Bronchial epithelial cell (primary cell): ENCODE results near the gene INTS7. TPM values are rescaled to one million over a fixed set of nuclear protein-coding genes. Genes with fewer than 3 reads are reported as not detected.

Experiments used
- DNase-seq: peaks from one replicate; pipeline ENCODE4 v3.0.0-alpha.2; 2010; ENCODE audit warnings: low read depth
- FAIRE-seq: peaks from 2 replicates; lab custom pipeline; 2011; peaks lifted over from hg19 to GRCh38; lab: Jason Lieb, UNC
- H3K27me3 ChIP-seq: 2 replicates; pipeline ENCODE4 v1.5.1; 2011; ENCODE audit warnings: low read length; ENCODE audit not compliant: control insufficient read depth, insufficient read depth
- H3K36me3 ChIP-seq: 2 replicates; pipeline ENCODE4 v1.5.1; 2011; ENCODE audit warnings: low read length; ENCODE audit not compliant: control insufficient read depth, insufficient read depth
- H3K4me3 ChIP-seq: 2 replicates; pipeline ENCODE4 v1.5.1; 2011; ENCODE audit warnings: mild to moderate bottlenecking, low read depth, low read length, control low read depth
- total RNA-seq: library from RNA; depleted of rRNA; stranded (reverse); fragments of >200 nt; gene quantifications from 2 replicates; pipeline ENCODE4 v1.2.1, GENCODE V29; 2014
- TF ChIP-seq, protein P1 (sequence below): IDR thresholded peaks from 2 replicates; pipeline ENCODE4 v1.5.1; 2011; ENCODE audit warnings: mild to moderate bottlenecking, moderate library complexity, low read length, control low read depth, inconsistent platforms; ENCODE audit not compliant: insufficient read depth, severe bottlenecking

Gene INTS7
- total RNA-seq, 1 donor from 2014 or later = 12.9 TPM

DNA sequence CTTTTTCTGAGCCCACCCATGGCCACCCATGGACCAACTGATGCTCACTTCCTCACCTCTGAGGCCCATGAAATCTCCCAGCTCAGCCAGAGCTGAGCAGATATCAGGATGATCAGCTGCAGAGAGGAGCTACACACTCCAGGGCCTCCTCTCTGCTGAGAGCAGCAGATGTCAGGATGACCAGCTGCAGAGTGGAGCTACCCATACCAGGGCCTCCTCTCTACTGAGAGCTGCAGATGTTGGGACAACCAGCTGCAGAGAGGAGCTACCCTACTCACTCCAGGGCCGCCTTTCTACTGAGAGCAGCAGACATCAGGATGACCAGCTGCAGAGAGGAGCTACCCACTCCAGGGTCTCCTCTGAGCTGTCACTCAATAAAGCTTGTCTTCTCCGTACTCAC lies 133.4 kb downstream of the INTS7 start:
- H3K27me3 ChIP-seq = no peaks in the 10 kb centered on the region
- no peaks in the 10 kb centered on the region for H3K36me3 ChIP-seq
- H3K4me3 ChIP-seq = no peak overlapping the region
- TF ChIP-seq, protein P1, sequence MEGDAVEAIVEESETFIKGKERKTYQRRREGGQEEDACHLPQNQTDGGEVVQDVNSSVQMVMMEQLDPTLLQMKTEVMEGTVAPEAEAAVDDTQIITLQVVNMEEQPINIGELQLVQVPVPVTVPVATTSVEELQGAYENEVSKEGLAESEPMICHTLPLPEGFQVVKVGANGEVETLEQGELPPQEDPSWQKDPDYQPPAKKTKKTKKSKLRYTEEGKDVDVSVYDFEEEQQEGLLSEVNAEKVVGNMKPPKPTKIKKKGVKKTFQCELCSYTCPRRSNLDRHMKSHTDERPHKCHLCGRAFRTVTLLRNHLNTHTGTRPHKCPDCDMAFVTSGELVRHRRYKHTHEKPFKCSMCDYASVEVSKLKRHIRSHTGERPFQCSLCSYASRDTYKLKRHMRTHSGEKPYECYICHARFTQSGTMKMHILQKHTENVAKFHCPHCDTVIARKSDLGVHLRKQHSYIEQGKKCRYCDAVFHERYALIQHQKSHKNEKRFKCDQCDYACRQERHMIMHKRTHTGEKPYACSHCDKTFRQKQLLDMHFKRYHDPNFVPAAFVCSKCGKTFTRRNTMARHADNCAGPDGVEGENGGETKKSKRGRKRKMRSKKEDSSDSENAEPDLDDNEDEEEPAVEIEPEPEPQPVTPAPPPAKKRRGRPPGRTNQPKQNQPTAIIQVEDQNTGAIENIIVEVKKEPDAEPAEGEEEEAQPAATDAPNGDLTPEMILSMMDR = no peak
- FAIRE-seq (no peak), DNase-seq (no peak)

DNA sequence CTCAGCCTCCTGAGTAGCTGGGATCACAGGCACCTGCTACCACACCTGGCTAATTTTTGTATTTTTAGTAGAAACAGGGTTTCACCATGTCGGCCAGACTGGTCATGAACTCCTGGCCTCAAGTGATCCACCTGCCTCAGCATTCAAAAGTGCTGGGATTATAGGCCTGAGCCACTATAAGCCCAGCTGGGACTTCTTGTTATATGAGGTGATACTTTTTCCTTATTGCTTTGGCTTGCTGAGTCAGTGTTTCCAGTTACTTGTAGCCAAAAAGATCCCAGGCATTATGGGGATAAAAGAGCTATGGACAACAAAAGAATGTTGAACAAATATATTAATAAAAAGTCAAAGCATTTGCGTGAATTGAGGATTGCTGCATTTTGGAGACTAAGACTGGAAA lies 134.9 kb downstream of the INTS7 start:
- Histone ChIP-seq H3K36me3 (no peaks in the 10 kb centered on the region), H3K4me3 (no peak overlapping the region), H3K27me3 (no peaks in the 10 kb centered on the region)
- TF ChIP-seq, protein P1 = no peak
- FAIRE-seq (no peak), DNase-seq (no peak)

DNA sequence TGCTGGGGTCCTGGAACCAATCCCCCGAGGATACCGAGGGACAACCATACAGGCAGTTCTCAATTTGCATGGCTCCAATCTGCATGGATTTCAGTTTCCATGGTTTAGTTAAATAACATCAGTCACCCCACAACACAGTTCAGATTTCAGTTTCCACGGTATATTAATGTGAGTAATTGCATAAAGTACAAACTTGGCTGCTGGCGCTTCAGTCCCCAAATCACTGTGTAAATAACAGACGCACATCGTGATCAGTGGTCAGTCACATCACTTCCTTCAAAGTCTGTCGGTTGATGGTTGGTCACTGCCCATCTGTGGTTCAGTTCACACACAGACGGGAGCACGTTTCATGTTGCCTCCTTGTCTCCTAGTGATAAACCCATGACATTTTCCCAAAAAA lies 138.4 kb downstream of the INTS7 start:
- DNase-seq (no peak), FAIRE-seq (no peak)
- H3K36me3 ChIP-seq = no peaks in the 10 kb centered on the region
- H3K4me3 ChIP-seq = no peak overlapping the region
- no peaks in the 10 kb centered on the region for H3K27me3 ChIP-seq
- TF ChIP-seq, protein P1 = no peak

DNA sequence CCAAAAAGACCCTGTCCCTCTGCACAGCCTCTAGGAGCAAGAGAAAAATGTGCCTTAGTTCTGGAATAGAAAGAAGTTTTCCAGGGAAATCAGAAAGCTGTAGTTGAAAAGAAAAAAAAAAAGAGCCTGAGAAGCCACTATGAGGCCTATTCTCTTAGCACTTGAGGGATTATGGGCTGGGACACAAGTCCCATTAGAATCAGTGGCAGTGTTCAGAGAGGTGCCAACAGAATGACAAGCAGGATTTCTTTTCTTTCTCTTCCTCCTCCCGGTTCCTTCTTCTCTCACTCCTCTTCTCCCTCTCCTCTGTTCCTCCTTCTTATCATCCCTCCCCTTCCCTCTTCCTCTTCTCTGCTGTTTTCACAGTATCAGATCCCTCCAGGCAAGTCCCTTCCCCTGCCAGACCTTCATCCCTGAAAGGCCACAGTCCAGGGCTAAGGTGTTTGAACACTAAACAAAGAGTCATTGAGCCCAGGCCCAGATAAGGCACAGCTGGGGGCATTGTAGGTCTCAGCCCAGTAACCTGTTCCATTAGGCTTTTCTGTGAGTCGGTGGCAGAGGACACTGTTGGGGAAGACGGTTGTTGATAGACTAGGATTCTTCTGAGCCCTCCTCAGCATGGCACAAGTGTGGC lies 140.1 kb downstream of the INTS7 start:
- H3K36me3 ChIP-seq = no peaks in the 10 kb centered on the region
- TF ChIP-seq, protein P1 = no peak
- no peak overlapping the region for H3K4me3 ChIP-seq
- DNase-seq = no peak
- no peak for FAIRE-seq
- H3K27me3 ChIP-seq = no peaks in the 10 kb centered on the region

DNA sequence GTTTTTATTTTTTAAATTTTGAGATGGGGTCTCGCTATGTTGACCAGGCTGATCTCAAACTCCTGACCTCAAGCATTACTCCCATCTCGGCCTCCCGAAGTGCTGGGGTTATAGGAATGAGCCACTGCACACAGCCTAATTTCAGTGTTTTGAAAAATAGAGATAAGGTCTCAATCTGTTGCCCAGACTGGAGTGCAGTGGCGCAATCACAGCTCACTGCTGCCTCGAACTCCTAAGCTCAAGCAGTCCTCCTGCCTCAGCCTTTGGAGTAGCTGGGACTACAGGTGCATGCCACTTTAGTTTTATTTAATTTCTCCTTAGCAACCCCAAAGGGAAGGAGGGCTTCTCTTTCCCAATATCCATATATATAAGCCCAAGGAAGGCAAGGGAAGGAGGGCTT lies 141.0 kb downstream of the INTS7 start:
- no peak for FAIRE-seq
- TF ChIP-seq, protein P1 = no peak
- Histone ChIP-seq H3K36me3 (no peaks in the 10 kb centered on the region), H3K4me3 (no peak overlapping the region), H3K27me3 (no peaks in the 10 kb centered on the region)
- DNase-seq = no peak

DNA sequence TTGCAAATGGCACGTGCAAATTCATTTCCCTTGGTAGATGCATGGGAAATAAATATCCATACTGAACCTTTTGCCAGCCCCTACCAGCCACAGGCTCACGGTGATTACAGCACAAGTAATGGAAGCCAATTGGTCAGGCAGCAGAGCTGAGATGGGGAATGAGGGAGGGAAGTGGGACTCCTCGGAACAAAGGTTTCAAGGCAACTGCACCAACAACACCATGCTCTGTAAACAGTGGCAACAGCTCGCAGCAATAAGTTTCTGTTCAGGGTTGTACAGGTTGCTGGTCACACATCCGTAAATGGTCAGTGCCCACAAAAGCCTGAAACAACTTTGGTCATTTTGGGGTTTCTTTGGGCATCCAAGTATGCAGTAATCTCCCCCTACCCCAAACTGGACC lies 142.1 kb downstream of the INTS7 start:
- FAIRE-seq (no peak), DNase-seq (no peak)
- Histone ChIP-seq H3K27me3 (no peaks in the 10 kb centered on the region), H3K4me3 (no peak overlapping the region), H3K36me3 (no peaks in the 10 kb centered on the region)
- TF ChIP-seq, protein P1 = no peak
